SK-N-SH treated with all-trans-retinoic acid at 6 μM for 48 hours (cell line): ENCODE results near the gene ETV6.

Experiments
- GLIS3 ChIP-seq: fragments of 250-450 bp; sonication (Bioruptor Pico); IDR thresholded peaks from 2 replicates; pipeline ENCODE4 v1.5.0; 2020; ENCODE audit warnings: mild to moderate bottlenecking, moderate library complexity
- ISL1 ChIP-seq: fragments of 250-450 bp; sonication (Bioruptor Pico); IDR thresholded peaks from 2 replicates; pipeline ENCODE4 v2.1.2; 2022; ENCODE audit warnings: mild to moderate bottlenecking, moderate library complexity
- PPARA ChIP-seq: fragments of 250-450 bp; sonication (Bioruptor Pico); IDR thresholded peaks from 2 replicates; pipeline ENCODE4 v1.5.0; 2020; ENCODE audit warnings: mild to moderate bottlenecking, borderline replicate concordance
- RARB ChIP-seq: fragments of 250-450 bp; sonication (Bioruptor Pico); IDR thresholded peaks from 2 replicates; pipeline ENCODE4 v1.8.0; 2021; ENCODE audit warnings: mild to moderate bottlenecking, moderate library complexity
- ZC3H10 ChIP-seq: fragments of 250-450 bp; sonication (Bioruptor Pico); IDR thresholded peaks from 2 replicates; pipeline ENCODE4 v1.5.1; 2021; ENCODE audit warnings: mild to moderate bottlenecking, moderate library complexity
- ZFP3 ChIP-seq: fragments of 250-450 bp; sonication (Bioruptor Pico); IDR thresholded peaks from 2 replicates; pipeline ENCODE4 v1.5.0; 2020; ENCODE audit warnings: mild to moderate bottlenecking, moderate library complexity
- ZFP30 ChIP-seq: fragments of 450-650 bp; formaldehyde crosslinking; IDR thresholded peaks from 2 replicates; pipeline ENCODE4 v1.5.0; 2022; ENCODE audit warnings: mild to moderate bottlenecking, moderate library complexity
- ZNF8 ChIP-seq: fragments of 450-650 bp; formaldehyde crosslinking; IDR thresholded peaks from 2 replicates; pipeline ENCODE4 v1.5.0; 2020; ENCODE audit warnings: mild to moderate bottlenecking, moderate library complexity
- TF ChIP-seq, protein P1 (sequence below): fragments of 250-450 bp; sonication (Bioruptor Pico); IDR thresholded peaks from 2 replicates; pipeline ENCODE4 v1.8.0; 2021; ENCODE audit warnings: low read depth, mild to moderate bottlenecking, moderate library complexity, borderline replicate concordance
- TF ChIP-seq, protein P2 (sequence below): fragments of 250-450 bp; sonication (Bioruptor Pico); IDR thresholded peaks from 2 replicates; pipeline ENCODE4 v1.8.0; 2020; ENCODE audit warnings: mild to moderate bottlenecking, moderate library complexity, borderline replicate concordance
- TF ChIP-seq, protein P3 (sequence below): fragments of 250-450 bp; sonication (Bioruptor Pico); IDR thresholded peaks from 2 replicates; pipeline ENCODE4 v1.5.1; 2020; ENCODE audit warnings: low read depth, mild to moderate bottlenecking, moderate library complexity
- TF ChIP-seq, protein P4 (sequence below): fragments of 250-450 bp; sonication (Bioruptor Pico); IDR thresholded peaks from 2 replicates; pipeline ENCODE4 v1.5.0; 2020; ENCODE audit warnings: mild to moderate bottlenecking, moderate library complexity

DNA sequence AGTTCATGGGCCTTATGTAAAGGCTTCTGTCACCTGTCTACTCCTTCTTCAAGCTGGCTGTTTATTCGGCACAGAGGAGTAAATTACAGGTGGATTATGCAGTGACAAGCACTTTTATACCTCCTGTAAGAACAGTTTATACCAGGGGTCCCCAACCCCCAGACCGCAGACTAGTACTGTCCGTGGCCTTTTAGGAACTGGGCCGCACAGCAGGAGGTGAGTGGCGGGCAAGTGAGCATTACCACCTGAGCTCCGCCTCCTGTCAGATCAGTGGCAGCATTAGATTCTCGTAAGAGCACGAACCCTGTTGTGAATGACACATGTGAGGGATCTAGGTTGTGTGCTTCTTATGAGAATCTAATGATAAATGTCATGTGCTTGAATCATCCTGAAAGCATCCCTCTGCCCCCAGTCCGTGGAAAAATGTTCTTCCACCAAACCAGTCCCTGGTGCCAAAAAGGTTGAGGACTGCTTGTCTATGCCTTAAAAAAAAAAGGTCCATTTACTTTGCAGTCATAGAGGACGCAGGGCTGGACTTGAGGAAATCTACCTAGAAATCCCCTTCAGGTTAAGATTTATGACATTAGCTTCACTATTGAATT is 78.8 kb downstream of the ETV6 start:
- TF ChIP-seq, protein P1, sequence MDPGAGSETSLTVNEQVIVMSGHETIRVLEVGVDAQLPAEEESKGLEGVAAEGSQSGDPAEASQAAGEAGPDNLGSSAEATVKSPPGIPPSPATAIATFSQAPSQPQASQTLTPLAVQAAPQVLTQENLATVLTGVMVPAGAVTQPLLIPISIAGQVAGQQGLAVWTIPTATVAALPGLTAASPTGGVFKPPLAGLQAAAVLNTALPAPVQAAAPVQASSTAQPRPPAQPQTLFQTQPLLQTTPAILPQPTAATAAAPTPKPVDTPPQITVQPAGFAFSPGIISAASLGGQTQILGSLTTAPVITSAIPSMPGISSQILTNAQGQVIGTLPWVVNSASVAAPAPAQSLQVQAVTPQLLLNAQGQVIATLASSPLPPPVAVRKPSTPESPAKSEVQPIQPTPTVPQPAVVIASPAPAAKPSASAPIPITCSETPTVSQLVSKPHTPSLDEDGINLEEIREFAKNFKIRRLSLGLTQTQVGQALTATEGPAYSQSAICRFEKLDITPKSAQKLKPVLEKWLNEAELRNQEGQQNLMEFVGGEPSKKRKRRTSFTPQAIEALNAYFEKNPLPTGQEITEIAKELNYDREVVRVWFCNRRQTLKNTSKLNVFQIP: no peak
- TF ChIP-seq, protein P2, sequence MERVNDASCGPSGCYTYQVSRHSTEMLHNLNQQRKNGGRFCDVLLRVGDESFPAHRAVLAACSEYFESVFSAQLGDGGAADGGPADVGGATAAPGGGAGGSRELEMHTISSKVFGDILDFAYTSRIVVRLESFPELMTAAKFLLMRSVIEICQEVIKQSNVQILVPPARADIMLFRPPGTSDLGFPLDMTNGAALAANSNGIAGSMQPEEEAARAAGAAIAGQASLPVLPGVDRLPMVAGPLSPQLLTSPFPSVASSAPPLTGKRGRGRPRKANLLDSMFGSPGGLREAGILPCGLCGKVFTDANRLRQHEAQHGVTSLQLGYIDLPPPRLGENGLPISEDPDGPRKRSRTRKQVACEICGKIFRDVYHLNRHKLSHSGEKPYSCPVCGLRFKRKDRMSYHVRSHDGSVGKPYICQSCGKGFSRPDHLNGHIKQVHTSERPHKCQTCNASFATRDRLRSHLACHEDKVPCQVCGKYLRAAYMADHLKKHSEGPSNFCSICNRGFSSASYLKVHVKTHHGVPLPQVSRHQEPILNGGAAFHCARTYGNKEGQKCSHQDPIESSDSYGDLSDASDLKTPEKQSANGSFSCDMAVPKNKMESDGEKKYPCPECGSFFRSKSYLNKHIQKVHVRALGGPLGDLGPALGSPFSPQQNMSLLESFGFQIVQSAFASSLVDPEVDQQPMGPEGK (CRISPR knock-in tag): no peak
- no peak for TF ChIP-seq ZC3H10 (CRISPR knock-in tag)
- TF ChIP-seq GLIS3 (CRISPR knock-in tag): no peak
- TF ChIP-seq, protein P3, sequence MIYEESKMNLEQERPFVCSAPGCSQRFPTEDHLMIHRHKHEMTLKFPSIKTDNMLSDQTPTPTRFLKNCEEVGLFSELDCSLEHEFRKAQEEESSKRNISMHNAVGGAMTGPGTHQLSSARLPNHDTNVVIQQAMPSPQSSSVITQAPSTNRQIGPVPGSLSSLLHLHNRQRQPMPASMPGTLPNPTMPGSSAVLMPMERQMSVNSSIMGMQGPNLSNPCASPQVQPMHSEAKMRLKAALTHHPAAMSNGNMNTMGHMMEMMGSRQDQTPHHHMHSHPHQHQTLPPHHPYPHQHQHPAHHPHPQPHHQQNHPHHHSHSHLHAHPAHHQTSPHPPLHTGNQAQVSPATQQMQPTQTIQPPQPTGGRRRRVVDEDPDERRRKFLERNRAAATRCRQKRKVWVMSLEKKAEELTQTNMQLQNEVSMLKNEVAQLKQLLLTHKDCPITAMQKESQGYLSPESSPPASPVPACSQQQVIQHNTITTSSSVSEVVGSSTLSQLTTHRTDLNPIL (CRISPR knock-in tag): no peak
- TF ChIP-seq ZFP30 (CRISPR knock-in tag): no peak
- no peak for TF ChIP-seq RARB (CRISPR knock-in tag)
- TF ChIP-seq ZNF8 (CRISPR knock-in tag): no peak
- no peak for TF ChIP-seq ZFP3 (CRISPR knock-in tag)
- no peak for TF ChIP-seq ISL1
- TF ChIP-seq, protein P4, sequence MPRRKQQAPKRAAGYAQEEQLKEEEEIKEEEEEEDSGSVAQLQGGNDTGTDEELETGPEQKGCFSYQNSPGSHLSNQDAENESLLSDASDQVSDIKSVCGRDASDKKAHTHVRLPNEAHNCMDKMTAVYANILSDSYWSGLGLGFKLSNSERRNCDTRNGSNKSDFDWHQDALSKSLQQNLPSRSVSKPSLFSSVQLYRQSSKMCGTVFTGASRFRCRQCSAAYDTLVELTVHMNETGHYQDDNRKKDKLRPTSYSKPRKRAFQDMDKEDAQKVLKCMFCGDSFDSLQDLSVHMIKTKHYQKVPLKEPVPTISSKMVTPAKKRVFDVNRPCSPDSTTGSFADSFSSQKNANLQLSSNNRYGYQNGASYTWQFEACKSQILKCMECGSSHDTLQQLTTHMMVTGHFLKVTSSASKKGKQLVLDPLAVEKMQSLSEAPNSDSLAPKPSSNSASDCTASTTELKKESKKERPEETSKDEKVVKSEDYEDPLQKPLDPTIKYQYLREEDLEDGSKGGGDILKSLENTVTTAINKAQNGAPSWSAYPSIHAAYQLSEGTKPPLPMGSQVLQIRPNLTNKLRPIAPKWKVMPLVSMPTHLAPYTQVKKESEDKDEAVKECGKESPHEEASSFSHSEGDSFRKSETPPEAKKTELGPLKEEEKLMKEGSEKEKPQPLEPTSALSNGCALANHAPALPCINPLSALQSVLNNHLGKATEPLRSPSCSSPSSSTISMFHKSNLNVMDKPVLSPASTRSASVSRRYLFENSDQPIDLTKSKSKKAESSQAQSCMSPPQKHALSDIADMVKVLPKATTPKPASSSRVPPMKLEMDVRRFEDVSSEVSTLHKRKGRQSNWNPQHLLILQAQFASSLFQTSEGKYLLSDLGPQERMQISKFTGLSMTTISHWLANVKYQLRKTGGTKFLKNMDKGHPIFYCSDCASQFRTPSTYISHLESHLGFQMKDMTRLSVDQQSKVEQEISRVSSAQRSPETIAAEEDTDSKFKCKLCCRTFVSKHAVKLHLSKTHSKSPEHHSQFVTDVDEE (CRISPR knock-in tag): no peak
- no peak for TF ChIP-seq PPARA (CRISPR knock-in tag)
